HepG2 (cell line): ENCODE data around the gene PON1. TPM values are rescaled to one million over a fixed set of nuclear protein-coding genes. Genes with fewer than 3 reads are reported as not detected.

Experiments used
- ATAC-seq: fragments of 200-7000 bp; cut with Tn5 transposase; 3 replicates; pipeline ENCODE4 v1.9.1; 2020; ENCODE audit warnings: mild to moderate bottlenecking, moderate library complexity
- BruUV-seq: library from RNA; stranded (reverse); fragments of 400-500 nt; replicated peaks from 2 replicates; lab custom pipeline; 2021; lab: Mats Ljungman, UMichigan
- CTCF ChIA-PET: fragments of 300-600 bp; formaldehyde crosslinking; extraction: SDS; loops from one replicate; lab custom pipeline; 2021; ENCODE audit warnings: low total read pairs, inconsistent platforms, low intra/inter-chr PET ratio; lab: Yijun Ruan, JAX
- POLR2A ChIA-PET: fragments of 350-600 bp; sonication (Branson Sonifier 250); formaldehyde crosslinking; loops from one replicate; lab custom pipeline; 2020; ENCODE audit warnings: antibody characterized with exemption, inconsistent platforms; lab: Yijun Ruan, JAX
- DNase-seq: peaks from one replicate; pipeline ENCODE4 v3.0.0-alpha.2; 2015; ENCODE audit warnings: low spot score
- FAIRE-seq: peaks from 3 replicates; lab custom pipeline; 2011; peaks lifted over from hg19 to GRCh38; lab: Jason Lieb, UNC
- H2AFZ ChIP-seq: one replicate; pipeline ENCODE4 v1.6.1; 2011; ENCODE audit warnings: low read length, inconsistent platforms
- H3K27ac ChIP-seq: fragments of 300-600 bp; 3 replicates; pipeline ENCODE4 v1.8.0; 2011; ENCODE audit warnings: mixed run types, mild to moderate bottlenecking, mixed read lengths, low read length, inconsistent platforms; ENCODE audit not compliant: insufficient read depth; ENCODE audit errors: extremely low read length
- H3K27me3 ChIP-seq, 2 experiments: fragments of 200-600 bp in 1 of 2; 2 replicates in 1 of 2; 3 replicates in 1 of 2; pipeline versions ENCODE4 v1.6.0 to v1.8.0; 2011; ENCODE audit warnings: low read length in 2 of 2, mild to moderate bottlenecking in 2 of 2, moderate library complexity in 2 of 2, inconsistent platforms in 1 of 2; ENCODE audit not compliant: insufficient read depth in 2 of 2, control insufficient read depth in 1 of 2
- H3K36me3 ChIP-seq, 2 experiments: fragments of 200-600 bp in 1 of 2; replicated peaks in 1 of 2; 2 replicates in 1 of 2; 3 replicates in 1 of 2; pipeline versions ENCODE4 v1.5.1 to v1.8.0; 2011; ENCODE audit warnings: low read length in 2 of 2, inconsistent platforms in 1 of 2; ENCODE audit not compliant: insufficient read depth in 2 of 2, control insufficient read depth in 1 of 2
- H3K4me1 ChIP-seq: 2 replicates; pipeline ENCODE4 v1.5.1; 2012; ENCODE audit warnings: low read length, inconsistent platforms; ENCODE audit not compliant: insufficient read depth
- H3K4me2 ChIP-seq: 2 replicates; pipeline ENCODE4 v1.6.0; 2011; ENCODE audit warnings: low read depth, low read length, inconsistent platforms
- H3K4me3 ChIP-seq, 3 experiments: fragments of 200-600 bp in 1 of 3; sonication (generic), shearing (Covaris generic) in 1 of 3; replicated peaks in 1 of 3; 2 replicates each; pipeline ENCODE4 v1.5.1; 2011 to 2016; ENCODE audit warnings: low read length in 3 of 3, inconsistent platforms in 2 of 3, low read depth in 2 of 3, mild to moderate bottlenecking in 2 of 3, control low read depth in 1 of 3, mixed read lengths in 1 of 3; ENCODE audit not compliant: insufficient read depth in 1 of 3
- H3K79me2 ChIP-seq: one replicate; pipeline ENCODE4 v1.6.1; 2011; ENCODE audit warnings: low read length, inconsistent platforms; ENCODE audit not compliant: insufficient read depth
- H3K9ac ChIP-seq: 2 replicates; pipeline ENCODE4 v1.6.0; 2011; ENCODE audit warnings: mild to moderate bottlenecking, low read depth, low read length, inconsistent platforms; ENCODE audit not compliant: insufficient read depth
- H3K9me3 ChIP-seq: 2 replicates; pipeline ENCODE4 v1.5.1; 2012; ENCODE audit warnings: mild to moderate bottlenecking, low read length
- H4K20me1 ChIP-seq: 2 replicates; pipeline ENCODE4 v1.6.0; 2011; ENCODE audit warnings: inconsistent platforms, mild to moderate bottlenecking, low read length, moderate library complexity; ENCODE audit not compliant: insufficient read depth
- MAFK ChIP-seq, 2 experiments: IDR thresholded peaks in 1 of 2; conservative IDR thresholded peaks in 1 of 2; 2 replicates each; pipeline ENCODE4 v1.6.1; 2011; ENCODE audit warnings: improper control_type of control experiment in 2 of 2, low read length in 2 of 2
- ZFY ChIP-seq: sonication (generic); formaldehyde crosslinking; IDR thresholded peaks from 2 replicates; pipeline ENCODE4 v1.4.0; 2020; ENCODE audit warnings: missing genetic modification reagents
- ZNF670 ChIP-seq: sonication (generic); formaldehyde crosslinking; IDR thresholded peaks from 2 replicates; pipeline ENCODE4 v1.8.0; 2022; ENCODE audit warnings: mild to moderate bottlenecking, missing genetic modification reagents, borderline replicate concordance
- ZNF788 ChIP-seq: sonication (generic); formaldehyde crosslinking; IDR thresholded peaks from 2 replicates; pipeline ENCODE4 v1.5.0; 2020; ENCODE audit warnings: mild to moderate bottlenecking, missing genetic modification reagents, borderline replicate concordance
- WGBS: methylation state at CpG from one replicate; pipeline ENCODE4 v1.1.6; 2017; ENCODE audit warnings: low lambda C conversion rate; 5-methylcytosine and 5-hydroxymethylcytosine counted together
- in situ Hi-C: cut with HindIII; loops from 2 replicates; pipeline ENCODE4 v1.10.0; 2017; ENCODE audit warnings: low pct_unique_long_range_greater_than_20kb; ENCODE audit not compliant: extremely low pct_ligation_motif_present
- intact Hi-C: fragments of 100-400 bp; cut with micrococcal nuclease; formaldehyde crosslinking; loops from one replicate; pipeline ENCODE4 v1.10.0; 2022; ENCODE audit not compliant: unreplicated experiment
- polyA plus RNA-seq, 8 experiments: library from polyadenylated mRNA; depleted of rRNA in 3 of 8; stranded (reverse) in 7 of 8; unstranded in 1 of 8; fragments of >200 nt; fragmentation: Illumina TruSeq in 4 of 8; extraction: Trizol in 4 of 8; gene quantifications; 2 replicates each; pipeline versions ENCODE4 v1.2.1 to v1.2.3, GENCODE V29; 2011 to 2016; ENCODE audit warnings: low read depth in 4 of 8, missing spikeins in 1 of 8, mixed read lengths in 1 of 8; ENCODE audit not compliant: insufficient read depth in 1 of 8
- total RNA-seq, 5 experiments: library from RNA; depleted of rRNA; stranded (reverse); fragments of >200 nt; fragmentation: Illumina TruSeq; extraction: Trizol; gene quantifications; 2 replicates each; pipeline ENCODE4 v1.2.3, GENCODE V29; 2016; ENCODE audit warnings: low read depth in 1 of 5
- TF ChIP-seq, protein P1 (sequence below): sonication (generic); formaldehyde crosslinking; IDR thresholded peaks from 2 replicates; pipeline ENCODE4 v1.4.0; 2020; ENCODE audit warnings: missing genetic modification reagents
- TF ChIP-seq, protein P2 (sequence below): sonication (generic); formaldehyde crosslinking; conservative IDR thresholded peaks from 2 replicates; pipeline ENCODE4 v1.8.1; 2023; ENCODE audit warnings: missing genetic modification reagents
- TF ChIP-seq, protein P3 (sequence below): sonication (generic); formaldehyde crosslinking; IDR thresholded peaks from 2 replicates; pipeline ENCODE4 v1.9.0; 2022; ENCODE audit warnings: low read depth, missing genetic modification reagents
- TF ChIP-seq, protein P4 (sequence below): sonication (generic); formaldehyde crosslinking; IDR thresholded peaks from 2 replicates; pipeline ENCODE4 v1.4.0; 2020; ENCODE audit warnings: missing genetic modification reagents, borderline replicate concordance

The PON1 gene
- total and polyA plus RNA-seq, 2 of the 13 experiments (the other 11 are each of a cell fraction or from before 2014, with no cell fraction given) = 0.27 to 0.57 TPM

DNA sequence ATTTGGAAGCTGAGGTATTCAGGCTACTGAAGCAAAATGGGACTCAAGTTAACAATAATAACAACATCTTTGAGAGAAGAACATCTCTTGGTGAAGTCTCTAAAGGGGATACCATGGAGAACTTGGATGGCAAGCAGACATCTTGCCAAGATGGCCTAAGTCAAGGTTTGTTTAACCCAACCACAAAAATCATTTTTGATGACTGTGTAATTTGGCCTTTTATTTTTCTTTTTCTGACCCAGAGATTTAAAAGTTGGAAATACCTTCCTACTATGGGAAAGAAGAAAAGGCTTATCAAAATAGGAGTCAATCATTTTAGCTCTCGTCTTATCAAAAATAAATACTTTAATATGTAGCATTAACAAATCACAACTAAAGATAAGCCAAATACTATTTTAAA, 72.4 kb downstream of the PON1 start:
- Histone ChIP-seq H2AFZ (no peak overlapping the region), H3K27ac (no peak overlapping the region), H3K4me2 (no peak overlapping the region), H3K4me1 (no peaks in the 10 kb centered on the region), H3K79me2 (no peaks in the 10 kb centered on the region), H3K9ac (no peak overlapping the region), H3K27me3 (no peaks in the 10 kb centered on the region), H3K9me3 (no peaks in the 10 kb centered on the region), H3K4me3 (no peak overlapping the region), H3K36me3 (peaks cover 0 to 9% of the 10 kb centered on the region in 2 experiments; a peak in 4 of 5 replicates), H4K20me1 (0 out of 2 replicates have a peak, but pooled peaks cover 3% of the 10 kb centered on the region)
- ChIA-PET POLR2A (no interaction called here), CTCF (no interaction called here)
- ATAC-seq (no peak), DNase-seq (no peak), FAIRE-seq (no peak)
- intact Hi-C loops = no loop called here
- BruUV-seq = no TSS peak
- 98% methylated on average over 1 of the region's 1 CpG for whole genome bisulfite sequencing
- in situ Hi-C loops = loop anchor here (25.0 kb wide), 1 partner anchor 965 kb away; no protein-coding TSS in a partner anchor
- no peak for TF ChIP-seq ZNF670 (CRISPR knock-in tag)
- TF ChIP-seq, protein P1, sequence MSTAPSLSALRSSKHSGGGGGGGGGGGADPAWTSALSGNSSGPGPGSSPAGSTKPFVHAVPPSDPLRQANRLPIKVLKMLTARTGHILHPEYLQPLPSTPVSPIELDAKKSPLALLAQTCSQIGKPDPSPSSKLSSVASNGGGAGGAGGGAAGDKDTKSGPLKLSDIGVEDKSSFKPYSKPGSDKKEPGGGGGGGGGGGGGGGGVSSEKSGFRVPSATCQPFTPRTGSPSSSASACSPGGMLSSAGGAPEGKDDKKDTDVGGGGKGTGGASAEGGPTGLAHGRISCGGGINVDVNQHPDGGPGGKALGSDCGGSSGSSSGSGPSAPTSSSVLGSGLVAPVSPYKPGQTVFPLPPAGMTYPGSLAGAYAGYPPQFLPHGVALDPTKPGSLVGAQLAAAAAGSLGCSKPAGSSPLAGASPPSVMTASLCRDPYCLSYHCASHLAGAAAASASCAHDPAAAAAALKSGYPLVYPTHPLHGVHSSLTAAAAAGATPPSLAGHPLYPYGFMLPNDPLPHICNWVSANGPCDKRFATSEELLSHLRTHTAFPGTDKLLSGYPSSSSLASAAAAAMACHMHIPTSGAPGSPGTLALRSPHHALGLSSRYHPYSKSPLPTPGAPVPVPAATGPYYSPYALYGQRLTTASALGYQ (CRISPR knock-in tag) = no peak
- TF ChIP-seq, protein P2, sequence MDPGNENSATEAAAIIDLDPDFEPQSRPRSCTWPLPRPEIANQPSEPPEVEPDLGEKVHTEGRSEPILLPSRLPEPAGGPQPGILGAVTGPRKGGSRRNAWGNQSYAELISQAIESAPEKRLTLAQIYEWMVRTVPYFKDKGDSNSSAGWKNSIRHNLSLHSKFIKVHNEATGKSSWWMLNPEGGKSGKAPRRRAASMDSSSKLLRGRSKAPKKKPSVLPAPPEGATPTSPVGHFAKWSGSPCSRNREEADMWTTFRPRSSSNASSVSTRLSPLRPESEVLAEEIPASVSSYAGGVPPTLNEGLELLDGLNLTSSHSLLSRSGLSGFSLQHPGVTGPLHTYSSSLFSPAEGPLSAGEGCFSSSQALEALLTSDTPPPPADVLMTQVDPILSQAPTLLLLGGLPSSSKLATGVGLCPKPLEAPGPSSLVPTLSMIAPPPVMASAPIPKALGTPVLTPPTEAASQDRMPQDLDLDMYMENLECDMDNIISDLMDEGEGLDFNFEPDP (CRISPR knock-in tag) = no peak
- no peak for TF ChIP-seq ZNF788 (CRISPR knock-in tag)
- TF ChIP-seq, protein P3, sequence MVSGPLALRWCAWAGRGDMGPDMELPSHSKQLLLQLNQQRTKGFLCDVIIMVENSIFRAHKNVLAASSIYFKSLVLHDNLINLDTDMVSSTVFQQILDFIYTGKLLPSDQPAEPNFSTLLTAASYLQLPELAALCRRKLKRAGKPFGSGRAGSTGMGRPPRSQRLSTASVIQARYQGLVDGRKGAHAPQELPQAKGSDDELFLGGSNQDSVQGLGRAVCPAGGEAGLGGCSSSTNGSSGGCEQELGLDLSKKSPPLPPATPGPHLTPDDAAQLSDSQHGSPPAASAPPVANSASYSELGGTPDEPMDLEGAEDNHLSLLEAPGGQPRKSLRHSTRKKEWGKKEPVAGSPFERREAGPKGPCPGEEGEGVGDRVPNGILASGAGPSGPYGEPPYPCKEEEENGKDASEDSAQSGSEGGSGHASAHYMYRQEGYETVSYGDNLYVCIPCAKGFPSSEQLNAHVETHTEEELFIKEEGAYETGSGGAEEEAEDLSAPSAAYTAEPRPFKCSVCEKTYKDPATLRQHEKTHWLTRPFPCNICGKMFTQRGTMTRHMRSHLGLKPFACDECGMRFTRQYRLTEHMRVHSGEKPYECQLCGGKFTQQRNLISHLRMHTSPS = no peak
- peak; percentile 18 to 57; a peak in 2 of 4 replicates for TF ChIP-seq MAFK (conservative IDR thresholded peaks at IDR 0.05 in 1 of 2, IDR thresholded peaks at IDR 0.05 in 1 of 2; ENCODE audit: low read length in 2 of 2)
- TF ChIP-seq ZFY (CRISPR knock-in tag) = no peak
- TF ChIP-seq, protein P4, sequence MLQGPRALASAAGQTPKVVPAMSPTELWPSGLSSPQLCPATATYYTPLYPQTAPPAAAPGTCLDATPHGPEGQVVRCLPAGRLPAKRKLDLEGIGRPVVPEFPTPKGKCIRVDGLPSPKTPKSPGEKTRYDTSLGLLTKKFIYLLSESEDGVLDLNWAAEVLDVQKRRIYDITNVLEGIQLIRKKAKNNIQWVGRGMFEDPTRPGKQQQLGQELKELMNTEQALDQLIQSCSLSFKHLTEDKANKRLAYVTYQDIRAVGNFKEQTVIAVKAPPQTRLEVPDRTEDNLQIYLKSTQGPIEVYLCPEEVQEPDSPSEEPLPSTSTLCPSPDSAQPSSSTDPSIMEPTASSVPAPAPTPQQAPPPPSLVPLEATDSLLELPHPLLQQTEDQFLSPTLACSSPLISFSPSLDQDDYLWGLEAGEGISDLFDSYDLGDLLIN (CRISPR knock-in tag) = no peak
